IPS DF 6.9 (cell line): ENCODE data around the gene CDR2L.
"Not testable (repeated sequence)": the region's sequence is repeated elsewhere in the genome, so short reads cannot be mapped to it uniquely, and the experiment has no call there.

ENCODE experiments used
- DNase-seq: peaks from one replicate; pipeline ENCODE4 v3.0.0-alpha.2; 2013; ENCODE audit warnings: low read depth, low spot score
- H3K27ac ChIP-seq: one replicate; pipeline ENCODE4 v1.5.1; 2013; ENCODE audit warnings: low read length, control low read depth
- H3K27me3 ChIP-seq: 2 replicates; pipeline ENCODE4 v1.6.1; 2013; ENCODE audit warnings: mild to moderate bottlenecking, low read length; ENCODE audit not compliant: control insufficient read depth, insufficient read depth
- H3K36me3 ChIP-seq: 2 replicates; pipeline ENCODE4 v1.6.1; 2013; ENCODE audit warnings: low read length; ENCODE audit not compliant: control insufficient read depth, insufficient read depth
- H3K4me1 ChIP-seq: 2 replicates; pipeline ENCODE4 v1.6.1; 2013; ENCODE audit warnings: low read length; ENCODE audit not compliant: control insufficient read depth, insufficient read depth
- H3K4me3 ChIP-seq: 2 replicates; pipeline ENCODE4 v1.5.1; 2013; ENCODE audit warnings: mild to moderate bottlenecking, low read length
- H3K9me3 ChIP-seq: 2 replicates; pipeline ENCODE4 v1.6.1; 2013; ENCODE audit warnings: low read length, inconsistent platforms; ENCODE audit not compliant: control insufficient read depth, insufficient read depth
- WGBS: extraction: QIAGEN DNeasy Blood & Tissue Kit; methylation state at CpG from one replicate; pipeline ENCODE4 v1.1.7; 2013; ENCODE audit warnings: mixed read lengths, missing lambda C conversion rate; ENCODE audit not compliant: insufficient read length, insufficient coverage; 5-methylcytosine and 5-hydroxymethylcytosine counted together

Gene CDR2L

DNA sequence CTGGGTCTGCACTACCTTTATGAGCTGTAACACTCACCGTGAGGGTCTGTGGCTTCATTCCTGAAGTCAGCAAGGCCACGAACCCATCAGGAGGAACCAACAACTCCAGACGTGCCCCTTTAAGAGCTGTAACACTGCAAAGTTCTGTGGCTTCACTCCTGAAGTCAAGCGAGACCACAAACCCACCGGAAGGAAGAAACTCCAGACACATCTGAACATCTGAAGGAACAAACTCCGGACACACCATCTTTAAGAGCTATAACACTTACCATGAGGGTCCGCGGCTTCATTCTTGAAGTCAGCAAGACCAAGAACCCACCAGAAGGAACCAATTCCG lies 37.9 kb downstream of the CDR2L start:
- not testable (repeated sequence) for H3K4me3 ChIP-seq, H3K27me3 ChIP-seq, H3K9me3 ChIP-seq, H3K27ac ChIP-seq, H3K4me1 ChIP-seq, DNase-seq
- H3K36me3 ChIP-seq, result peaks cover 14% of the 10 kb centered on the region; the same call in 1 of the 2 replicates
- no CpG with 5 or more reads among the region's 9 CpGs for WGBS

DNA sequence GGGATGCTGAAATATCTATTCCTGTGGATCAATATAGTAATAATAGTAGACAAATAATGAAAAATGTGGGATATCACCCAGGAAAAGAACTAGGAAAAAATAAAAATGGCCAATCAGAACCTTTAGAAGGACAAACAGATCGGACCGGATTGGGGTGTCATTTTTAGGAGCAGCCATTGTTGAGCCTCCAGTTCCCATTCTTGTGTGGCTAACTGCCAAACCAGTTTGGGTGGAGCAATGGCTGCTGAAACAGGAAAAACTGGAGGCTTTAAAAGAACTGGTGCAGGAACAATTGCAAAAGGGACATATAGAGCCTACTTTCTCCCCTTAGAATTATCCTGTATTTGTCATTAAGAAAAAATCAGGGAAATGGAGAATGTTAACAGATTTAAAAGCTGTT lies 39.2 kb downstream of the CDR2L start:
- H3K27ac ChIP-seq, H3K9me3 ChIP-seq, H3K36me3 ChIP-seq, H3K27me3 ChIP-seq, DNase-seq, H3K4me3 ChIP-seq, H3K4me1 ChIP-seq: not testable (repeated sequence)
- WGBS, result no CpG with 5 or more reads among the region's 2 CpGs

DNA sequence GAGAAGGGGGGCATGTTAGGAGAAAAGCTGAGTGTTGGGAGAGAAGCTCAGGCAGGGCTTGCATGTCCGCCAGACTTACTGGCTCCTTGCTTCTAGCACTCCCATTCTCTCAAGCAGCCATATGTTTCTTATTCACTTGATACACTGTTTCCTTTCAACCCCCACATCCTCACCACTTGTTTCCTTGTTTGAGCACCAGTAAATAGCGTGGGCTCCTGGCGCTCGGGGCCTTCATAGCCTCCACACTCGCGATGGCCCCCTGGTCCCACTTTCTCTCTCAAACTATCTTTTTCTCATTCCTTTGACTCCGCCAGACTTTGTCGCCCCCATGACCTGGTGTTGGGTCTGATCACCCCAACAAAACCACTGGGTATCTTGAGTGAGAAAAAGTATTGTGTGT lies 42.7 kb downstream of the CDR2L start:
- Histone ChIP-seq H3K9me3 (no peaks in the 10 kb centered on the region), H3K4me1 (no peaks in the 10 kb centered on the region), H3K27me3 (no peaks in the 10 kb centered on the region), H3K27ac (no peak overlapping the region), H3K4me3 (no peak overlapping the region), H3K36me3 (no peaks in the 10 kb centered on the region)
- WGBS, result no CpG with 5 or more reads among the region's 8 CpGs
- DNase-seq, result no peak

DNA sequence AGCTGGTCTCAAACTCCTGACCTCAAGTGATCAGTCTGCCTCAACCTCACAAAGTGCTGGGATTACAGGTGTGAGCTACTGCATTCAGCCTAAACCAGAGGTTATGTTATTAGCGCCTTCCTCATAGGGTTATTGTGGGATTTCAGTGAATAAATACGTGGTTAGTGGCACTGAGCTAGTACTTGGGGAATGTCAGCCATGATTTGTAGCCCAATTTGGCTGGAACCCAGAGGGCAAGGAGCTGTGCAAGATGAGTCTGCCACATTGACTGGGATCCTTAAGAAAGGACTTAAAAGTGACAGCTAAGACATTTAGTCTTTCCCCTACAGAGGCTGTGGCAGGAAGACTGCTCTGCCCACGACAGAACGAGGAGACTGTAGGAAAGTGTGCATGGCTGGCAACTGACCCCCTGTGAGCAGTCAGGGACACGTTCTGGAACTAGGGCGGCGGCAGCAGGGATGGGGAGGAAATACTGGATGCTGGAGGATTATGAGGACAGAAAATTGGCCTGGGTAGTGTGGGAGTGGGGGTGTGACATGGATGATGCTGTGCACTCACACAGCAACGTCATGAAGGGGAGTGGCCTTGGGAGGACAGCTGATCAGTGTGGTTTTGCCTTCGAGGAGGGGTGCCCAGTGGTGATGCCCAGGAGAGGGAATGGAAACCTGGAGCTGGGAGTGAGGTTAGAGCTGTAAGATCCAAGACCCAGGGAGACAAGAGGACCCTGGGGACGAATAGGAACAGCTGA lies 44.7 kb downstream of the CDR2L start:
- Histone ChIP-seq H3K27me3 (no peaks in the 10 kb centered on the region), H3K36me3 (no peaks in the 10 kb centered on the region), H3K4me3 (no peak overlapping the region), H3K27ac (no peak overlapping the region), H3K4me1 (peaks cover 2% of the 10 kb centered on the region; the same call in 1 of the 2 replicates), H3K9me3 (no peaks in the 10 kb centered on the region)
- WGBS, result no CpG with 5 or more reads among the region's 10 CpGs
- no peak for DNase-seq

DNA sequence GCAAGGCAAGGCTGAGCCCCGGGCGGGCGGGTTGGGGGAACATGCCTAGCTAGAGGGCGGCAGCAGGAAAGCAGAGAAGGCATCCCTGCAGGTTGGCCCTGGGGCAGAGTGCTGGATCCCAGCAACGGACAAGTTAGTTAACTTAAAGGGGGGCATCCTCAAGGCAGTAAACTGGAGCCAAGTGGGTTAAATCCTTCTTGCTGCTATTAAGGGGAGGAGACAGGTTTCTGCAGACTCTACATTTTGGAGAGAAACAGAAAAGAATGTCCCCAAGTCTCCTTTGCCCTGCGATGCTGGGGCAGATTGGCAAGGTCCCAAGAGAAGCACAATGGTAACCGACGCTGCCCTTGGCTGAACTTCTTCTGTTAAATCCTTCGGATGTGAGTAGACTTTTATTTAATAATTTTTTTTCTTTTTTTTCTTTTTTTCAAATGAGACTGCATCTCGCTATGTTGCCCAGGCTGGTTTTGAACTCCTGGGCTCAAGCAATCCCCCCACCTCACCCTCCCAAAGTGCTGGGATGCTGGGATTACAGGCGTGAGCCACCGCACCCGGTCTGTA lies 45.4 kb downstream of the CDR2L start:
- no CpG with 5 or more reads among the region's 13 CpGs for WGBS
- Histone ChIP-seq H3K27me3 (no peaks in the 10 kb centered on the region), H3K27ac (no peak overlapping the region), H3K4me1 (peaks cover 2% of the 10 kb centered on the region; the same call in 1 of the 2 replicates), H3K36me3 (no peaks in the 10 kb centered on the region), H3K9me3 (no peaks in the 10 kb centered on the region), H3K4me3 (peak overlapping the region; percentile 16; the same call in 1 of the 2 replicates)
- DNase-seq, result no peak

DNA sequence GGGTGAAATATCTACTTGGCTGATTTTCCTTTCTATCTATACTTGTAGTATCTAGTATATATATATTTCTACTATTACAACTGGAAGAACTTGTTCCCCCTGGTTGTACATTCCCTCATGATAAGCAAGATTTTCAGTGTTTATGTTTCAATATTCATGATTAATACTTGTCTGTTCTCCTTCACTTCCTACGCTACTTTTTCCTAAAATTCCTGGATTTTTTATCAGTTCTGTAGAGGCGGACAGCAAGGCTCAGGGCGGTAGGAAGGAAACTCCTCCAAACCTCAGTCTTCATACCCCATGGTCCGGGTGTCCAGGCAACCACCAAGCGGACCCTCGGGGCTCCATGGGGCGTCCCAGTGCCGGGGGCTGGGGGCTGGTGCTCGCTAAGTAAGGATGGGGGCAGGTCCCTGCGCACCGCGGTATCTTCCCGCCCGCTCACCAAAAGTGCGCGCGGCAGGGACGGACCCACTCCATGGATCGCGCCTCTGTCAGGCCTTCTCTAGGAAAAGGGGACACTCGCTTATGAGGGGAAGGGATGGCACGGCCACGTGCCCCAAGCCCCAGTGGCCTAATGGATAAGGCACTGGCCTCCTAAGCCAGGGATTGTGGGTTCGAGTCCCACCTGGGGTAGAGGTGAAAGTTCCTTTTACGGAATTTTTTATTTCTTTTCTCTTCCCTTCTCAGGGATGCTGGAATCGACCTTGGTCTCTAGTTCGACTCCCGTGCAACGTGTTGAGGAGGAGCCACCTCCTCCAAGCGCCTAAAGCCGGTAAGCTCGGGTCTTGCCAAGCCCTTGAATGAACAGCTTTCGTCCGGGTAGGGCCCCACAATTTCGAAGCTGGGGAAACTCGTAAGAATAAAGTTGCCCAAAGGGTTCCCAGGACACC lies 46.2 kb downstream of the CDR2L start:
- no peaks in the 10 kb centered on the region for H3K36me3 ChIP-seq
- H3K27ac ChIP-seq, result no peak overlapping the region
- H3K4me1 ChIP-seq, result peaks cover 2% of the 10 kb centered on the region; the same call in 1 of the 2 replicates
- peak overlapping the region; percentile 79 for H3K4me3 ChIP-seq
- DNase-seq, result peak; percentile 83
- no peaks in the 10 kb centered on the region for H3K27me3 ChIP-seq
- WGBS, result no CpG with 5 or more reads among the region's 36 CpGs
- H3K9me3 ChIP-seq, result no peaks in the 10 kb centered on the region

- Histone ChIP-seq H3K9me3 (no peaks in the 10 kb centered on the region), H3K4me1 (peaks cover 2% of the 10 kb centered on the region; the same call in 1 of the 2 replicates), H3K36me3 (0 out of 2 replicates have a peak, but pooled peaks cover 3% of the 10 kb centered on the region), H3K4me3 (peak overlapping the region; percentile 79), H3K27me3 (no peaks in the 10 kb centered on the region), H3K27ac (no peak overlapping the region)
- no CpG with 5 or more reads among the region's 43 CpGs for WGBS
- peak; percentile 82 for DNase-seq
Observed at GRCh38 chr17:75034236-75034908, 46.9 kb downstream of the CDR2L start.

- H3K27me3 ChIP-seq, result no peaks in the 10 kb centered on the region
- DNase-seq, result no peak
- H3K4me3 ChIP-seq, result no peak overlapping the region
- WGBS, result no CpG with 5 or more reads among the region's 27 CpGs
- no peak overlapping the region for H3K27ac ChIP-seq
- H3K9me3 ChIP-seq, result no peaks in the 10 kb centered on the region
- H3K4me1 ChIP-seq, result peaks cover 2% of the 10 kb centered on the region; the same call in 1 of the 2 replicates
- peaks cover 6% of the 10 kb centered on the region; the same call in 1 of the 2 replicates for H3K36me3 ChIP-seq
Observed at GRCh38 chr17:75036643-75037268, 49.3 kb downstream of the CDR2L start.

DNA sequence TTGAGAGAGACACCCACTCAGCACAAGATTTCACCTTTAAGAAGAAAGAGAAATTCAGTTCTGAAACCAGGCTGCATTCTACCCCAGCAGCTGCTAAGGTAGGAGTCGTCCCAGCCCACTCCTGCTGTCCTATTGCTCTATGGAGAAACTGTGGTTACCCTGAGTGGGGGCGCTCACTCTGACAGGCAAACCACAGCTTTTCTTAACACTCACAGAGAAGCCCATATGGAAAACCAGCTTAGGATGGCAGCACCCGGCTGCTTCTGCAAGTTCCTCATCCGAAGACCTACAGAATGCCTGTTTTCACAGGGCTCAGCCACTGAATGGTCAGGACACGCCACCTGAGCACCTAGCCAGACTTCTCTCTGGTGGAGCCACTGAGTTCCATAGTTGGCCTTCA lies 51.8 kb downstream of the CDR2L start:
- H3K4me1 ChIP-seq, result peaks cover 2% of the 10 kb centered on the region; the same call in 1 of the 2 replicates
- H3K4me3 ChIP-seq, result no peak overlapping the region
- DNase-seq, result no peak
- H3K9me3 ChIP-seq, result no peaks in the 10 kb centered on the region
- peaks cover 10% of the 10 kb centered on the region; the same call in 1 of the 2 replicates for H3K36me3 ChIP-seq
- H3K27ac ChIP-seq, result no peak overlapping the region
- H3K27me3 ChIP-seq, result no peaks in the 10 kb centered on the region
- WGBS, result no CpG with 5 or more reads among the region's 5 CpGs
